K562 treated with DMSO at 1 percent for 24 hours (cell line): Measurements from ENCODE around the gene AARS2. TPM values are rescaled to one million over a fixed set of nuclear protein-coding genes. Genes with fewer than 3 reads are reported as not detected.

Source experiments
- total RNA-seq: library from RNA; unstranded; fragments of 300-600 nt; gene quantifications from 2 replicates; pipeline ENCODE4 v1.2.3, GENCODE V29; 2022; ENCODE audit warnings: low read depth; ENCODE audit not compliant: insufficient read depth

The AARS2 gene
- total RNA-seq = 26.6 and 27.1 TPM in 2 replicates

GRCh38 chr6:44312901-44313788, at the start of gene AARS2:
TSS of gene AARS2 (minus strand) at chr6:44313347. CDS start at chr6:44313323, 24 bp downstream.

GRCh38 chr6:44342489-44342888, 29.3 kb upstream of the AARS2 start, which contains the start of gene SPATS1:
TSS of gene SPATS1 (plus strand) at chr6:44342650. CDS start at chr6:44343096, 446 bp downstream.

GRCh38 chr6:44269921-44270525, 43.1 kb downstream of the AARS2 start, which contains the start of gene TMEM151B:
TSS of gene TMEM151B (plus strand) at chr6:44270450. CDS start at chr6:44270743, 293 bp downstream.

GRCh38 chr6:44265007-44265721, 48.0 kb downstream of the AARS2 start, which contains the start of gene NFKBIE:
TSS of gene NFKBIE (minus strand) at chr6:44265551. CDS start at chr6:44265346, 205 bp downstream.

GRCh38 chr6:44257025-44257752, 56.0 kb downstream of the AARS2 start, which contains the start of gene SLC35B2:
TSS of gene SLC35B2 (minus strand) at chr6:44257528. CDS start at chr6:44257410, 118 bp downstream.

Other genes starting within 250 kb of the AARS2 start
- gene MRPL14, start 185.9 kb downstream of the AARS2 start, total RNA-seq = 141 and 161 TPM in 2 replicates
- 62.8 and 66.6 TPM in 2 replicates for gene TMEM63B, start 185.8 kb downstream of the AARS2 start, total RNA-seq
- not detected in 2 replicates for gene CAPN11, start 154.5 kb downstream of the AARS2 start, total RNA-seq
- not detected in 2 replicates for gene MYMX, start 96.4 kb downstream of the AARS2 start, total RNA-seq
- 193 and 196 TPM in 2 replicates for gene SLC29A1, start 89.8 kb downstream of the AARS2 start, total RNA-seq
- gene HSP90AB1, start 66.2 kb downstream of the AARS2 start, total RNA-seq = 1,001 and 1,023 TPM in 2 replicates
- 96.5 and 104 TPM in 2 replicates for gene SLC35B2, start 55.8 kb downstream of the AARS2 start, total RNA-seq
- 52.3 and 56.0 TPM in 2 replicates for gene NFKBIE, start 47.8 kb downstream of the AARS2 start, total RNA-seq
- gene TMEM151B, start 42.9 kb downstream of the AARS2 start, total RNA-seq = not detected in 2 replicates
- gene SPATS1, start 29.3 kb upstream of the AARS2 start, total RNA-seq = not detected in 2 replicates
- 20.0 and 22.1 TPM in 2 replicates for gene CDC5L, start 74.4 kb upstream of the AARS2 start, total RNA-seq